Erythroblast (primary cell): ENCODE data around the gene DNAH10.

ENCODE experiments used
- DNase-seq, 2 experiments: peaks; one replicate each; lab custom pipeline; 2025; lab: John Stamatoyannopoulos, UW
- GATA1 ChIP-seq: IDR thresholded peaks from 2 replicates; pipeline ENCODE4 v1.6.1; 2011; ENCODE audit warnings: low read depth, mild to moderate bottlenecking, control low read depth, low read length, moderate library complexity
- POLR2A ChIP-seq: IDR thresholded peaks from 2 replicates; pipeline ENCODE4 v1.6.1; 2011; ENCODE audit warnings: mild to moderate bottlenecking, low read length

The DNAH10 gene

GRCh38 chr12:123971449-123971769, 209.3 kb downstream of the DNAH10 start:
- DNase-seq: no peak
- TF ChIP-seq POLR2A (no peak), GATA1 (no peak)

DNA sequence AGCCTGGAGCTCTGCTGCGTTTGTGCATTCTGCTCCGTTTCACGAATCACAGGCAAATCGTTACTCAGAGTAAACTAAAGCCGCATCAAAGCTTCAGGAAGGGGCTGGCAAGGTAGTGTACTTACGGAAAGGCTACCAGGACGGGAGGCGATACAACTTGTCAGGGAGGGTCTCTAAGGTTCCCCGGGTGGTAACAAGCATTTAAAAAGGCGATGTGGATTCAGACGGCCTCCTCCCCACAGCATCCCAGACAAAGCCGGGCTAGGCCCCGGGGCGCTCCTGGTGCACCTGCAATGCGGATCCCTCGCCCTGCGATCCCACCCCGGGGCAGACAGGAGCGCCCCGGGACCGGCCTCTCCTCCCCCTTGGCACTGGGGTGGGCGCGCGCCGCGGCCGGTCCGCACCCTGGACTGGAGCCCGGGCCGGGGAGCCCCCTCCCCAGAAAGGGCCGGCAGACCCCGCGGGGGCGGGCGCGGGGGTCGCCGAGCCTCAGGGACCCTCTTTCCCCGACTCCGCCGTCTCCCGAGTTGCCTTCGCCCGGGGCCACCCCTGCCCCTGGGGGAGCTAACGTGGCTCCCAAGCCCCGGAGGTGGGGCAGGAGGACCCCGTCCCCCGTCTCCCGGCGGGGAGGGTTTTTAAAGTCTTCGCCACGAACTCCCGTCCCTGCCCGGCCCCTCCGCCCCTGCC, 209.8 kb downstream of the DNAH10 start:
- DNase-seq: peak; percentile 44
- TF ChIP-seq POLR2A: no peak
- no peak for TF ChIP-seq GATA1

GRCh38 chr12:123972457-123973401, 210.6 kb downstream of the DNAH10 start, which contains the start of the genes CCDC92 and ZNF664:
TSS of gene CCDC92 (minus strand) at chr12:123972831. CDS start at chr12:123944305, 28,526 bp downstream.
TSS of gene ZNF664 (plus strand) at chr12:123973215. CDS start at chr12:124012145, 38,930 bp downstream.
- TF ChIP-seq POLR2A (peak; percentile 30), GATA1 (no peak)

DNA sequence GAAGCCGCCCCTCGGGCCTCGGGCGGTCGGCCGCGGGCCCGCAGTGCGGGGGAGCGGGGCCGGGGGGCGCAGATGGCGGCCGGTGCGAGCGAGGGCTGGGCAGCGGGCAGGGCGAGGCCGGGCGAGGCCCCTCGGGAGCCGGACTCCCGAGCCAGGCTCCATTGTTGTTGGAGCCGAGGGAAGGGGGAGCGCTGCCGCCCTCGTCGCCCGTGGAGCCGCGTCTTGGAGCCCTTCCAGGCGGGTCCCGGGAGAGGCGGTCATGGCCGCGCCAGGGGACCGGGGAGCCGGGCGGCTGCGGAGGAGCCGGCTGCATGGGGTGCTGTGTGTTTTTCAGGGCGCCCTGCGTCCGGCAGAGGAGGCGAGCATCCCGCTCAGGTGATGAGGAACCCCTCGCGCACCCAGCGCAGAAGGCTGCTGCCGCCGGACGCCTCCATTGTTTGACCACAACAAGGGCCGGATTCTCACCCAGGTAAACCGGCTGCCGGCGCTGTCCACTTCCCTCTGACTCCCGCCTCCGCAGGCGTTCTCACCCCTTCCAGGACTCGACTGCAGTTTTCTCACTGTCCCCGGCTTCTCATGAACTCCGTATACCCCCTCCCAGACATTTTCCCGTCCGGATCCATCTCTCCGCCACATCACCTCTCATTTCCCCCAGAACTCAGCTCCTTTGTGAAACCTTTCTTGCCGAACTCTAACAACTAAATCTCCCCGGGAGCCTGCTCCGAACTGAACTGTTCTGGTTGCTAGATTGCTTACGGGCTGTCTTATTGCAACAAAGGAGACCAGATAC, 211.6 kb downstream of the DNAH10 start:
- no peak for TF ChIP-seq POLR2A
- DNase-seq: peak; percentile 41 to 60

More at GRCh38 chr12:123972457-123973401, 210.6 kb downstream of the DNAH10 start, which contains the start of the genes CCDC92 and ZNF664:
- DNase-seq: peak; percentile 89 to 92

DNA sequence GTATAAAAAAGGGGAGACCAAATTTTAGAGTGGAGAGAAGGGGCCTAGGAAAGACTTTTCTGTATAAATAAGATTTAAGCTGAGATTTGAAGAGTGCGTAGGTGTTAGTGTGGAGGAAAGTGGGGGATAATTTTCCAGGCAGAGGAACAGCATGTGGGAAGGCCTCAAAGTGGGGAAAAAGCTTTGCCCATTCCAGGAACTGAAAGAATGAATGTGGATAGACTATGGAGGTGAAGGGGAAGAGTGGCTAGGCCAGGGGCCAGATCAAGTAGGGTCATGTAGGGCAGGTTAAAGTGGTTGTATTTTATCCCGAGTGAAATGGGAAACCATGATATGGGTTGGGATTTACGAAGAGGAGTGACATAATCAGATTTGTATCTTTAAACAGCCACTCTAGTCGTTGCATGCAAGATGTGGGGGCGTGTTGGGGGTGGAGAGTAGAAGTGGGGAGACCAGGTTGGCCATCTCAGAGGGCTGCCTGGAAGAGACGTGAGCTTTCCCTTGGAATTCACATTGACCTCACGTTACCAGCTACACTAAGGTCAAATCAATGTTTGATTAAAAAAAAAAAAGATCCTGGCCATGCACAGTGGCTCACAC, 214.2 kb downstream of the DNAH10 start:
- TF ChIP-seq GATA1 (no peak), POLR2A (no peak)
- DNase-seq: no peak

- no peak for TF ChIP-seq GATA1
- TF ChIP-seq POLR2A: no peak
- no peak for DNase-seq
These were observed 217.5 kb downstream of the DNAH10 start for GRCh38 chr12:123979566-123979965.

GRCh38 chr12:123982269-123982668, 220.2 kb downstream of the DNAH10 start:
- no peak for DNase-seq
- TF ChIP-seq POLR2A (no peak), GATA1 (no peak)

GRCh38 chr12:123983822-123984485, 221.9 kb downstream of the DNAH10 start:
- no peak for TF ChIP-seq POLR2A
- peak; percentile 69 to 76 for DNase-seq

GRCh38 chr12:123984903-123985302, 222.8 kb downstream of the DNAH10 start:
- no peak for TF ChIP-seq GATA1
- no peak for TF ChIP-seq POLR2A
- DNase-seq: no peak
